ENCODE results near the gene LRRC8D.
"Not testable (repeated sequence)": the region's sequence is repeated elsewhere in the genome, so short reads cannot be mapped to it uniquely, and the experiment has no call there.

The LRRC8D gene

DNA sequence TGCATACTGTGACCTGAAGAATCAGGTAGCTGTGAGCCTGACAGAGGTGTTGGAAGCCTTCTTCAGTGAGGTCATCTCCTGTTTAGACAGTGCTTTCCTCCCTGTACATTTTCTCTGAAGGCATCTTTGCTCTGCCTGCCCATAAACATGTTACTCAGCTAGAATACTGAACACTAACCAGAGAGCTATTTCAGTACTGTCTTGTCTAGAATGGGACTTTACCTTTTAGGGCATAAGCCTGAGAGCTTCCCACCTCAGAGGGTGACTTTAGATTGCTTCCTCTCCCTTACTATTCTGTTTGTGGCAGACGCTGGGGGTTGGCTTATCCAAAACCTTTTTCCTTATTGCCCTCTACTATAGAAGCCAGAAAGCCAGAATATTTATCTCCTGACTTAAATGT lies 150.8 kb downstream of the LRRC8D start:
- no peak for DNase-seq

- no peak for DNase-seq
Observed at GRCh38 chr1:89972024-89972423, 151.2 kb downstream of the LRRC8D start.

- no peak for DNase-seq
Observed at GRCh38 chr1:89973471-89974127, 152.8 kb downstream of the LRRC8D start.

DNA sequence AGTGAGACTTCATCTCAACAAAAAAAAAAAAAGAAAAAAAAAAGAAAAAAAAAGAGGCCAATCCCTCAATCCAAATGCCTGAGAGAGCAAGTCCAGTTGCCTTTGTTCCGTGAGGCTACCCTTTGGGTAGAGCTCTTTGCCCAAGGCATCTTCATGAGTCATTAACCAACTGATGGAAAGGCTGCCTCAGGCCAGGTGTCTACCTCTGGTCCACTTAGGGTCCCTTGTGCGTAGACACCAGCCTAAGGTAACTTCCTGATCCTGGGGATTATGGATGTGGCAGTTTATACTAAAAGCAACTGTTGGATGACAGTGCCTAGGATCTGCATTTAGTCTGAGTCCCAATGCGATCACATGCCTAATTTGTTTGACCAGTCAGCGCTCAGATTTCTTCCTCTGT lies 153.4 kb downstream of the LRRC8D start:
- DNase-seq = no peak

- DNase-seq = no peak
Observed at GRCh38 chr1:89974696-89975470, 154.1 kb downstream of the LRRC8D start.

DNA sequence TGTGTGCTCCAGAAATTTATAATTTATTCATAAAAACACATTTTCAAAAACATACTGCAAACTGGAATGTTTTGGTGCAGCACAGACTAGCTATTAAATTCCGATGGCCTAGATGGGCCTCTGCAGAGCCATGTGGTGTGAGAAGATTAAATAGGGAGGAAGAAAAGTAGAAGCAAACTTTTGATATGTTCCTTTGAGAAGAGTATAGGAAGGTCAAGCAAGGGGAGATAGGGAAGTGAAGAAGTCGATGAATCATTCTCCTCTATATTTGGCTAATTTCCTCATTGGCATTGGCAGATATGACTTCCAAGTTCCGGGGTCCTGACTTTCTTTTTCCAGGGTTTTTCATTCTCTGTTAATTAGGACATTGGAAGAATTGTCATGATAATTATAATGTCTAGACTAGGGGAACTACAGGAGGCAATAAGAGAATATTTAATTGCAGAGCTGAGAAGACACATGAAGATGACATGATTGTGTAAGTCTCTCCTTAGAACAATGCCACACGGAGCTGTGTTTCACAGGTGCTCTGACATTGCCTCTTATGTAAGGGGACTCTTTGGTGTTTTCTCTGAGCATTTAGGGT lies 154.8 kb downstream of the LRRC8D start:
- DNase-seq = no peak

DNA sequence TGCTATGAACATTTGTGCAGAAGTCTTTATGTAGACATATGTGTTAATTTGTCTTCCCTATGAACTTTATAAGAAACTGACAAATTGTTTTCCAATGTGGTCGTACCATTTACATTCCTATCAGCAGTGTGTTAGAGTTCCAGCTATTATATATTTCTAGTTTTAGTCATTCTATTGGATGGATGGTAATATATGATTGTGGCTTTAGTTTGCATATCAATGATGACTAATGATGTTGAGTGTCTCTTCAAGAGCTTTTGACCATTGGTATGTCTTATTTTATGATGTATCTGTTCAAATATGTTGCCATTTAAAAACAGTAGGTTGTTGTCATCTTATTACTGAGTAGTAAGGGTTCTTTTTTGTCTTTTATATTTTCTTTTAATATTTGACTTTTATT lies 157.9 kb downstream of the LRRC8D start:
- DNase-seq = no peak

- no peak for DNase-seq
Observed at GRCh38 chr1:89980605-89981004, 159.8 kb downstream of the LRRC8D start.

DNA sequence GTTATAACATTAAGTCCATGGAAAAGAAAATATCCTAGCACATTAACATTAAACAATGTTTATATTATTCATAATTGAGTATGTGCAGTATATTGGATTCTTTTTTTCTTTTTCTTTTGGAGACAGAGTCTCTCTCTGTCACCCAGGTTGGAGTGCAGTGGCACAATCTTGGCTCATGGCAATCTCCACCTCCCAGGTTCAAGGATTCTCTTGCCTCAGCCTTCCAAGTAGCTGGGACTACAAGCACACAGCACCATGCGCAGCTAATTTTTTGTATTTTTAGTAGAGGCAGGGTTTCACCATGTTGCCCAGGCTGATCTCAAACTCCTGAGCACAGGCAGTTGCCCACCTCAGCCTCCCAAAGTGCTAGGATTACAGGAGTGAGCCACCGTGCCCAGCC lies 162.0 kb downstream of the LRRC8D start:
- DNase-seq = not testable (repeated sequence)

- not testable (repeated sequence) for DNase-seq
Observed at GRCh38 chr1:89984564-89985116, 163.8 kb downstream of the LRRC8D start.

GRCh38 chr1:89986020-89986419 lies 165.2 kb downstream of the LRRC8D start:
- DNase-seq = no peak
